HepG2 (cell line): Measurements from ENCODE around the gene EPHB6. TPM values are rescaled to one million over a fixed set of nuclear protein-coding genes. Genes with fewer than 3 reads are reported as not detected.

Experiments
- ATAC-seq: fragments of 200-7000 bp; cut with Tn5 transposase; 3 replicates; pipeline ENCODE4 v1.9.1; 2020; ENCODE audit warnings: mild to moderate bottlenecking, moderate library complexity
- BruUV-seq: library from RNA; stranded (reverse); fragments of 400-500 nt; replicated peaks from 2 replicates; lab custom pipeline; 2021; lab: Mats Ljungman, UMichigan
- CTCF ChIA-PET: fragments of 300-600 bp; formaldehyde crosslinking; extraction: SDS; loops from one replicate; lab custom pipeline; 2021; ENCODE audit warnings: low total read pairs, inconsistent platforms, low intra/inter-chr PET ratio; lab: Yijun Ruan, JAX
- POLR2A ChIA-PET: fragments of 350-600 bp; sonication (Branson Sonifier 250); formaldehyde crosslinking; loops from one replicate; lab custom pipeline; 2020; ENCODE audit warnings: antibody characterized with exemption, inconsistent platforms; lab: Yijun Ruan, JAX
- DNase-seq: peaks from one replicate; pipeline ENCODE4 v3.0.0-alpha.2; 2015; ENCODE audit warnings: low spot score
- FAIRE-seq: peaks from 3 replicates; lab custom pipeline; 2011; peaks lifted over from hg19 to GRCh38; lab: Jason Lieb, UNC
- H2AFZ ChIP-seq: one replicate; pipeline ENCODE4 v1.6.1; 2011; ENCODE audit warnings: low read length, inconsistent platforms
- H3K27ac ChIP-seq: fragments of 300-600 bp; 3 replicates; pipeline ENCODE4 v1.8.0; 2011; ENCODE audit warnings: mixed run types, mild to moderate bottlenecking, mixed read lengths, low read length, inconsistent platforms; ENCODE audit not compliant: insufficient read depth; ENCODE audit errors: extremely low read length
- H3K27me3 ChIP-seq, 2 experiments: fragments of 200-600 bp in 1 of 2; 2 replicates in 1 of 2; 3 replicates in 1 of 2; pipeline versions ENCODE4 v1.6.0 to v1.8.0; 2011; ENCODE audit warnings: low read length in 2 of 2, mild to moderate bottlenecking in 2 of 2, moderate library complexity in 2 of 2, inconsistent platforms in 1 of 2; ENCODE audit not compliant: insufficient read depth in 2 of 2, control insufficient read depth in 1 of 2
- H3K36me3 ChIP-seq, 2 experiments: fragments of 200-600 bp in 1 of 2; replicated peaks in 1 of 2; 2 replicates in 1 of 2; 3 replicates in 1 of 2; pipeline versions ENCODE4 v1.5.1 to v1.8.0; 2011; ENCODE audit warnings: low read length in 2 of 2, inconsistent platforms in 1 of 2; ENCODE audit not compliant: insufficient read depth in 2 of 2, control insufficient read depth in 1 of 2
- H3K4me1 ChIP-seq: 2 replicates; pipeline ENCODE4 v1.5.1; 2012; ENCODE audit warnings: low read length, inconsistent platforms; ENCODE audit not compliant: insufficient read depth
- H3K4me2 ChIP-seq: 2 replicates; pipeline ENCODE4 v1.6.0; 2011; ENCODE audit warnings: low read depth, low read length, inconsistent platforms
- H3K4me3 ChIP-seq, 3 experiments: fragments of 200-600 bp in 1 of 3; sonication (generic), shearing (Covaris generic) in 1 of 3; replicated peaks in 1 of 3; 2 replicates each; pipeline ENCODE4 v1.5.1; 2011 to 2016; ENCODE audit warnings: low read length in 3 of 3, inconsistent platforms in 2 of 3, low read depth in 2 of 3, mild to moderate bottlenecking in 2 of 3, control low read depth in 1 of 3, mixed read lengths in 1 of 3; ENCODE audit not compliant: insufficient read depth in 1 of 3
- H3K79me2 ChIP-seq: one replicate; pipeline ENCODE4 v1.6.1; 2011; ENCODE audit warnings: low read length, inconsistent platforms; ENCODE audit not compliant: insufficient read depth
- H3K9ac ChIP-seq: 2 replicates; pipeline ENCODE4 v1.6.0; 2011; ENCODE audit warnings: mild to moderate bottlenecking, low read depth, low read length, inconsistent platforms; ENCODE audit not compliant: insufficient read depth
- H3K9me3 ChIP-seq: 2 replicates; pipeline ENCODE4 v1.5.1; 2012; ENCODE audit warnings: mild to moderate bottlenecking, low read length
- H4K20me1 ChIP-seq: 2 replicates; pipeline ENCODE4 v1.6.0; 2011; ENCODE audit warnings: inconsistent platforms, mild to moderate bottlenecking, low read length, moderate library complexity; ENCODE audit not compliant: insufficient read depth
- ARNTL ChIP-seq: sonication (generic); formaldehyde crosslinking; IDR thresholded peaks from 2 replicates; pipeline ENCODE4 v1.4.0; 2020; ENCODE audit warnings: mild to moderate bottlenecking, missing genetic modification reagents
- FOXA1 ChIP-seq, 2 experiments: fragments of 450-650 bp in 1 of 2; sonication (generic) in 1 of 2; formaldehyde crosslinking in 1 of 2; IDR thresholded peaks; 2 replicates each; pipeline versions ENCODE4 v1.4.0 to v1.6.1; 2016 to 2020; ENCODE audit warnings: missing genetic modification reagents in 1 of 2
- FOXM1 ChIP-seq: sonication (generic); formaldehyde crosslinking; IDR thresholded peaks from 2 replicates; pipeline ENCODE4 v1.5.0; 2020; ENCODE audit warnings: missing genetic modification reagents
- NR1H2 ChIP-seq: sonication (generic); formaldehyde crosslinking; IDR thresholded peaks from 2 replicates; pipeline ENCODE4 v1.8.1; 2022; ENCODE audit warnings: low read depth, missing genetic modification reagents, borderline replicate concordance
- NR2F2 ChIP-seq: IDR thresholded peaks from 2 replicates; pipeline ENCODE4 v1.6.1; 2012; ENCODE audit warnings: low read depth, inconsistent platforms, borderline replicate concordance
- RARG ChIP-seq: sonication (generic); formaldehyde crosslinking; IDR thresholded peaks from 2 replicates; pipeline ENCODE4 v1.4.0; 2020; ENCODE audit warnings: low read depth, mild to moderate bottlenecking, missing genetic modification reagents
- RFX5 ChIP-seq: IDR thresholded peaks from 2 replicates; pipeline ENCODE4 v1.6.1; 2011; ENCODE audit warnings: low read depth, low read length, improper control_type of control experiment
- ZNF446 ChIP-seq: sonication (generic); formaldehyde crosslinking; IDR thresholded peaks from 2 replicates; pipeline ENCODE4 v1.5.0; 2020; ENCODE audit warnings: mild to moderate bottlenecking, missing genetic modification reagents
- WGBS: methylation state at CpG from one replicate; pipeline ENCODE4 v1.1.6; 2017; ENCODE audit warnings: low lambda C conversion rate; 5-methylcytosine and 5-hydroxymethylcytosine counted together
- in situ Hi-C: cut with HindIII; loops from 2 replicates; pipeline ENCODE4 v1.10.0; 2017; ENCODE audit warnings: low pct_unique_long_range_greater_than_20kb; ENCODE audit not compliant: extremely low pct_ligation_motif_present
- intact Hi-C: fragments of 100-400 bp; cut with micrococcal nuclease; formaldehyde crosslinking; loops from one replicate; pipeline ENCODE4 v1.10.0; 2022; ENCODE audit not compliant: unreplicated experiment
- polyA plus RNA-seq, 8 experiments: library from polyadenylated mRNA; depleted of rRNA in 3 of 8; stranded (reverse) in 7 of 8; unstranded in 1 of 8; fragments of >200 nt; fragmentation: Illumina TruSeq in 4 of 8; extraction: Trizol in 4 of 8; gene quantifications; 2 replicates each; pipeline versions ENCODE4 v1.2.1 to v1.2.3, GENCODE V29; 2011 to 2016; ENCODE audit warnings: low read depth in 4 of 8, missing spikeins in 1 of 8, mixed read lengths in 1 of 8; ENCODE audit not compliant: insufficient read depth in 1 of 8
- total RNA-seq, 5 experiments: library from RNA; depleted of rRNA; stranded (reverse); fragments of >200 nt; fragmentation: Illumina TruSeq; extraction: Trizol; gene quantifications; 2 replicates each; pipeline ENCODE4 v1.2.3, GENCODE V29; 2016; ENCODE audit warnings: low read depth in 1 of 5
- TF ChIP-seq, protein P1 (sequence below): sonication (generic); formaldehyde crosslinking; IDR thresholded peaks from one replicate; pipeline ENCODE4 v1.5.1; 2020; ENCODE audit warnings: mild to moderate bottlenecking, missing genetic modification reagents; ENCODE audit errors: not compliant biosample characterization
- TF ChIP-seq, protein P2 (sequence below): sonication (generic); formaldehyde crosslinking; IDR thresholded peaks from 2 replicates; pipeline ENCODE4 v1.9.0; 2022; ENCODE audit warnings: missing genetic modification reagents, mild to moderate bottlenecking, borderline replicate concordance
- TF ChIP-seq, protein P3 (sequence below): sonication (generic); formaldehyde crosslinking; IDR thresholded peaks from 2 replicates; pipeline ENCODE4 v1.5.1; 2020; ENCODE audit warnings: missing genetic modification reagents, mild to moderate bottlenecking, borderline replicate concordance

The EPHB6 gene
- total and polyA plus RNA-seq, 2 of the 13 experiments (the other 11 are each of a cell fraction or from before 2014, with no cell fraction given): not detected

DNA sequence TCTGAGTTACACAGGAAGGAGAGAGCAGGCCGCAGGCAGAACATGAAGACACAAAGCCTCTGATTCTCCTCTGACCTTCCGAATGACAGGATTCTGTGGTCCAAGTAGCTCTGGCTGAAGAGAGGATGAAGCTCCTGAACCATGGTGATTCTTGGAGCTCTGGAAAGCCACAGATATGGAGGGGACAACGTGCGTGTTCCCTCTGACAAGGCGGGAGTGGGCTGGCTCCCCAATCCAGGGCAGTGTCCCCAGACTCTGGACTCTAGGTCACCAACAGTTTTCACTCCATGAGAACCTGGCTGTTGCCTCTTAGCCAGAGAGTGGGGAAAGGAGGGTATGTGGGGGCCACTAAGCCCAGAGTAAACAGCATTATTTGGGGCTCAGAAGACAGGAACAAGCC is 38.1 kb downstream of the EPHB6 start:
- TF ChIP-seq ARNTL (CRISPR knock-in tag): no peak
- no peak for TF ChIP-seq RFX5
- TF ChIP-seq, protein P1, sequence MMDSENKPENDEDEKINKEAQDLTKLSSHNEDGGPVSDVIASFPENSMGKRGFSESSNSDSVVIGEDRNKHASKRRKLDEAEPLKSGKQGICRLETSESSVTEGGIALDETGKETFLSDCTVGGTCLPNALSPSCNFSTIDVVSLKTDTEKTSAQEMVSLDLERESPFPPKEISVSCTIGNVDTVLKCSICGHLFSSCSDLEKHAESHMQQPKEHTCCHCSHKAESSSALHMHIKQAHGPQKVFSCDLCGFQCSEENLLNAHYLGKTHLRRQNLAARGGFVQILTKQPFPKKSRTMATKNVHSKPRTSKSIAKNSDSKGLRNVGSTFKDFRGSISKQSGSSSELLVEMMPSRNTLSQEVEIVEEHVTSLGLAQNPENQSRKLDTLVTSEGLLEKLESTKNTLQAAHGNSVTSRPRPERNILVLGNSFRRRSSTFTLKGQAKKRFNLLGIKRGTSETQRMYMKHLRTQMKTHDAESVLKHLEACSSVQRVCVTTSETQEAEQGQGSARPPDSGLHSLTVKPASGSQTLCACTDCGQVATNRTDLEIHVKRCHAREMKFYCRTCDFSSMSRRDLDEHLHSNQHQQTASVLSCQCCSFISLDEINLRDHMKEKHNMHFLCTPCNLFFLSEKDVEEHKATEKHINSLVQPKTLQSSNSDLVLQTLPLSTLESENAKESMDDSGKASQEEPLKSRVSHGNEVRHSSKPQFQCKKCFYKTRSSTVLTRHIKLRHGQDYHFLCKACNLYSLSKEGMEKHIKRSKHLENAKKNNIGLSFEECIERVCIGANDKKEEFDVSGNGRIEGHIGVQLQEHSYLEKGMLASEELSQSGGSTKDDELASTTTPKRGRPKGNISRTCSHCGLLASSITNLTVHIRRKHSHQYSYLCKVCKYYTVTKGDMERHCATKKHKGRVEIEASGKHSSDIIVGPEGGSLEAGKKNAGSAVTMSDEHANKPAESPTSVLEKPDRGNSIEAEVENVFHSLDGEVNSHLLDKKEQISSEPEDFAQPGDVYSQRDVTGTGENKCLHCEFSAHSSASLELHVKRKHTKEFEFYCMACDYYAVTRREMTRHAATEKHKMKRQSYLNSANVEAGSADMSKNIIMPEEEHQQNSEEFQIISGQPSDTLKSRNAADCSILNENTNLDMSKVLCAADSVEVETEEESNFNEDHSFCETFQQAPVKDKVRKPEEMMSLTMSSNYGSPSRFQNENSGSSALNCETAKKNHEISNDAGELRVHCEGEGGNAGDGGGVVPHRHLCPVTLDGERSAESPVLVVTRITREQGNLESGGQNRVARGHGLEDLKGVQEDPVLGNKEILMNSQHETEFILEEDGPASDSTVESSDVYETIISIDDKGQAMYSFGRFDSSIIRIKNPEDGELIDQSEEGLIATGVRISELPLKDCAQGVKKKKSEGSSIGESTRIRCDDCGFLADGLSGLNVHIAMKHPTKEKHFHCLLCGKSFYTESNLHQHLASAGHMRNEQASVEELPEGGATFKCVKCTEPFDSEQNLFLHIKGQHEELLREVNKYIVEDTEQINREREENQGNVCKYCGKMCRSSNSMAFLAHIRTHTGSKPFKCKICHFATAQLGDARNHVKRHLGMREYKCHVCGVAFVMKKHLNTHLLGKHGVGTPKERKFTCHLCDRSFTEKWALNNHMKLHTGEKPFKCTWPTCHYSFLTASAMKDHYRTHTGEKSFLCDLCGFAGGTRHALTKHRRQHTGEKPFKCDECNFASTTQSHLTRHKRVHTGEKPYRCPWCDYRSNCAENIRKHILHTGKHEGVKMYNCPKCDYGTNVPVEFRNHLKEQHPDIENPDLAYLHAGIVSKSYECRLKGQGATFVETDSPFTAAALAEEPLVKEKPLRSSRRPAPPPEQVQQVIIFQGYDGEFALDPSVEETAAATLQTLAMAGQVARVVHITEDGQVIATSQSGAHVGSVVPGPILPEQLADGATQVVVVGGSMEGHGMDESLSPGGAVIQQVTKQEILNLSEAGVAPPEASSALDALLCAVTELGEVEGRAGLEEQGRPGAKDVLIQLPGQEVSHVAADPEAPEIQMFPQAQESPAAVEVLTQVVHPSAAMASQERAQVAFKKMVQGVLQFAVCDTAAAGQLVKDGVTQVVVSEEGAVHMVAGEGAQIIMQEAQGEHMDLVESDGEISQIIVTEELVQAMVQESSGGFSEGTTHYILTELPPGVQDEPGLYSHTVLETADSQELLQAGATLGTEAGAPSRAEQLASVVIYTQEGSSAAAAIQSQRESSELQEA (CRISPR knock-in tag): no peak
- TF ChIP-seq RARG (CRISPR knock-in tag): no peak
- TF ChIP-seq FOXA1 (IDR thresholded peaks at IDR 0.05): no peak
- no peak for TF ChIP-seq FOXA1 (CRISPR knock-in tag; IDR thresholded peaks at IDR 0.05)
- TF ChIP-seq, protein P2, sequence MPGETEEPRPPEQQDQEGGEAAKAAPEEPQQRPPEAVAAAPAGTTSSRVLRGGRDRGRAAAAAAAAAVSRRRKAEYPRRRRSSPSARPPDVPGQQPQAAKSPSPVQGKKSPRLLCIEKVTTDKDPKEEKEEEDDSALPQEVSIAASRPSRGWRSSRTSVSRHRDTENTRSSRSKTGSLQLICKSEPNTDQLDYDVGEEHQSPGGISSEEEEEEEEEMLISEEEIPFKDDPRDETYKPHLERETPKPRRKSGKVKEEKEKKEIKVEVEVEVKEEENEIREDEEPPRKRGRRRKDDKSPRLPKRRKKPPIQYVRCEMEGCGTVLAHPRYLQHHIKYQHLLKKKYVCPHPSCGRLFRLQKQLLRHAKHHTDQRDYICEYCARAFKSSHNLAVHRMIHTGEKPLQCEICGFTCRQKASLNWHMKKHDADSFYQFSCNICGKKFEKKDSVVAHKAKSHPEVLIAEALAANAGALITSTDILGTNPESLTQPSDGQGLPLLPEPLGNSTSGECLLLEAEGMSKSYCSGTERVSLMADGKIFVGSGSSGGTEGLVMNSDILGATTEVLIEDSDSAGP (CRISPR knock-in tag): no peak
- no peak for TF ChIP-seq NR1H2 (CRISPR knock-in tag)
- no peak for TF ChIP-seq ZNF446 (CRISPR knock-in tag)
- no peak for TF ChIP-seq NR2F2
- no peak for TF ChIP-seq FOXM1 (CRISPR knock-in tag)
- TF ChIP-seq, protein P3, sequence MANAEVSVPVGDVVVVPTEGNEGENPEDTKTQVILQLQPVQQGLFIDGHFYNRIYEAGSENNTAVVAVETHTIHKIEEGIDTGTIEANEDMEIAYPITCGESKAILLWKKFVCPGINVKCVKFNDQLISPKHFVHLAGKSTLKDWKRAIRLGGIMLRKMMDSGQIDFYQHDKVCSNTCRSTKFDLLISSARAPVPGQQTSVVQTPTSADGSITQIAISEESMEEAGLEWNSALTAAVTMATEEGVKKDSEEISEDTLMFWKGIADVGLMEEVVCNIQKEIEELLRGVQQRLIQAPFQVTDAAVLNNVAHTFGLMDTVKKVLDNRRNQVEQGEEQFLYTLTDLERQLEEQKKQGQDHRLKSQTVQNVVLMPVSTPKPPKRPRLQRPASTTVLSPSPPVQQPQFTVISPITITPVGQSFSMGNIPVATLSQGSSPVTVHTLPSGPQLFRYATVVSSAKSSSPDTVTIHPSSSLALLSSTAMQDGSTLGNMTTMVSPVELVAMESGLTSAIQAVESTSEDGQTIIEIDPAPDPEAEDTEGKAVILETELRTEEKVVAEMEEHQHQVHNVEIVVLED (CRISPR knock-in tag): no peak
- H3K79me2 ChIP-seq: no peaks in the 10 kb centered on the region
- BruUV-seq: no TSS peak
- H3K36me3 ChIP-seq: no peaks in the 10 kb centered on the region
- no peak overlapping the region for H3K9ac ChIP-seq
- no peak overlapping the region for H3K27ac ChIP-seq
- in situ Hi-C loops (no loop called here), intact Hi-C loops (no loop called here)
- no peak overlapping the region for H3K4me3 ChIP-seq
- ChIA-PET CTCF (no interaction called here), POLR2A (no interaction called here)
- no peaks in the 10 kb centered on the region for H4K20me1 ChIP-seq
- DNase-seq (no peak), FAIRE-seq (no peak), ATAC-seq (no peak)
- no peak overlapping the region for H2AFZ ChIP-seq
- no peaks in the 10 kb centered on the region for H3K4me1 ChIP-seq
- no peak overlapping the region for H3K4me2 ChIP-seq
- no peaks in the 10 kb centered on the region for H3K9me3 ChIP-seq
- no peaks in the 10 kb centered on the region; a peak in 1 of 5 replicates for H3K27me3 ChIP-seq
- WGBS: 0% methylated on average over 1 of the region's 5 CpGs
